ENCODE results near the gene CLEC7A.

CLEC7A gene

GRCh38 chr12:10088955-10089900, 40.8 kb downstream of the CLEC7A start:
- no peak overlapping the region for H3K27ac ChIP-seq (replicated peaks)
- no peak overlapping the region for H3K4me3 ChIP-seq (replicated peaks; ENCODE audit: insufficient read depth, low read length)
- no peak for DNase-seq (ENCODE audit: low read depth in 1 of 2, low spot score in 1 of 2)
- TF ChIP-seq POLR2AphosphoS5 (IDR thresholded peaks at IDR 0.05; ENCODE audit: low read depth): no peak
- TF ChIP-seq GABPA (IDR thresholded peaks at IDR 0.05; ENCODE audit: low read depth): no peak
- no peak for TF ChIP-seq REST (IDR thresholded peaks at IDR 0.05; ENCODE audit: insufficient replicate concordance, low read depth)
- no peak for TF ChIP-seq CTCF (IDR thresholded peaks at IDR 0.05; ENCODE audit: insufficient read depth, low read length)
- no peak for TF ChIP-seq SPI1 (IDR thresholded peaks at IDR 0.05; ENCODE audit: borderline replicate concordance, low read depth)
- no peaks in the 10 kb centered on the region for H3K27me3 ChIP-seq (ENCODE audit: insufficient read depth, poor library complexity, severe bottlenecking)

GRCh38 chr12:10088031-10088430, 42.0 kb downstream of the CLEC7A start:
- Histone ChIP-seq H3K27me3 (ENCODE audit: insufficient read depth, poor library complexity, severe bottlenecking) (no peaks in the 10 kb centered on the region), H3K4me3 (replicated peaks; ENCODE audit: insufficient read depth, low read length) (no peak overlapping the region)
- TF ChIP-seq CTCF (IDR thresholded peaks at IDR 0.05; ENCODE audit: insufficient read depth, low read length) (no peak), GABPA (IDR thresholded peaks at IDR 0.05; ENCODE audit: low read depth) (no peak), POLR2AphosphoS5 (IDR thresholded peaks at IDR 0.05; ENCODE audit: low read depth) (no peak), SPI1 (IDR thresholded peaks at IDR 0.05; ENCODE audit: borderline replicate concordance, low read depth) (no peak), REST (IDR thresholded peaks at IDR 0.05; ENCODE audit: insufficient replicate concordance, low read depth) (no peak)

GRCh38 chr12:10086387-10086786, 43.6 kb downstream of the CLEC7A start:
- no peaks in the 10 kb centered on the region for H3K27me3 ChIP-seq (ENCODE audit: insufficient read depth, poor library complexity, severe bottlenecking)
- no peak overlapping the region for H3K4me3 ChIP-seq (replicated peaks; ENCODE audit: insufficient read depth, low read length)
- no peak for DNase-seq (ENCODE audit: low read depth in 1 of 2, low spot score in 1 of 2)
- no peak overlapping the region for H3K27ac ChIP-seq (replicated peaks)
- no peak for TF ChIP-seq SPI1 (IDR thresholded peaks at IDR 0.05; ENCODE audit: borderline replicate concordance, low read depth)
- no peak for TF ChIP-seq CTCF (IDR thresholded peaks at IDR 0.05; ENCODE audit: insufficient read depth, low read length)

More at GRCh38 chr12:10088031-10088430, 42.0 kb downstream of the CLEC7A start:
- no peak for DNase-seq (ENCODE audit: low read depth in 1 of 2, low spot score in 1 of 2)
- no peak overlapping the region for H3K27ac ChIP-seq (replicated peaks)
